Mammary epithelial cell (primary cell): ENCODE results near the gene IFT43.

Experiments
- EZH2 ChIP-seq: IDR thresholded peaks from 2 replicates; pipeline ENCODE4 v1.6.1; 2012; ENCODE audit warnings: low read length, inconsistent platforms, borderline replicate concordance
- TF ChIP-seq, protein P1 (sequence below), 2 donors: IDR thresholded peaks in 1 of 2; conservative IDR thresholded peaks in 1 of 2; 2 replicates each; pipeline ENCODE4 v1.5.1; 2011 to 2012; ENCODE audit warnings: inconsistent platforms in 2 of 2, low read length in 2 of 2, mild to moderate bottlenecking in 2 of 2, control low read depth in 1 of 2, low read depth in 1 of 2; ENCODE audit not compliant: insufficient read depth in 1 of 2; ENCODE audit errors: extremely low read depth in 1 of 2

DNA sequence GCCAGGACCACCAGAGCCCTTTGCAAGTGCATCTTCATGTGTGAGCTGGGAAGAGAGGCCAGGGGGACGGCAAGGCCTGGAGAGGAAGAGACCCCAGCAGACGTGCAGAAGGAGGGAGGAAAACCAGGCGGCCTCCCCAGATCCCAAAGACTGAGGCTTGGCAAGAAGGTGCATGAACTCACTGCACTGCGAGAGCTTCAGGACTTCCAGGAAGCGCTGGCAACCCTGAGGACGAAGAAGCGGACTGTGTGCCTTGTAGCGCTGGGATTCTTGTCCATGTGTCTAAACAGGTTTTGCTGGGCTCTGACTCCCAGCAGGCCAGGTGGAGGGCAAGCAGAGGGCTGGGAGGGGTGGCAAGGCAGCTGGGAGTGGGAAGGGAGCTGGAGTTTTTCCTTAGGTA is 4.7 kb upstream of the IFT43 start:
- TF ChIP-seq, protein P1, sequence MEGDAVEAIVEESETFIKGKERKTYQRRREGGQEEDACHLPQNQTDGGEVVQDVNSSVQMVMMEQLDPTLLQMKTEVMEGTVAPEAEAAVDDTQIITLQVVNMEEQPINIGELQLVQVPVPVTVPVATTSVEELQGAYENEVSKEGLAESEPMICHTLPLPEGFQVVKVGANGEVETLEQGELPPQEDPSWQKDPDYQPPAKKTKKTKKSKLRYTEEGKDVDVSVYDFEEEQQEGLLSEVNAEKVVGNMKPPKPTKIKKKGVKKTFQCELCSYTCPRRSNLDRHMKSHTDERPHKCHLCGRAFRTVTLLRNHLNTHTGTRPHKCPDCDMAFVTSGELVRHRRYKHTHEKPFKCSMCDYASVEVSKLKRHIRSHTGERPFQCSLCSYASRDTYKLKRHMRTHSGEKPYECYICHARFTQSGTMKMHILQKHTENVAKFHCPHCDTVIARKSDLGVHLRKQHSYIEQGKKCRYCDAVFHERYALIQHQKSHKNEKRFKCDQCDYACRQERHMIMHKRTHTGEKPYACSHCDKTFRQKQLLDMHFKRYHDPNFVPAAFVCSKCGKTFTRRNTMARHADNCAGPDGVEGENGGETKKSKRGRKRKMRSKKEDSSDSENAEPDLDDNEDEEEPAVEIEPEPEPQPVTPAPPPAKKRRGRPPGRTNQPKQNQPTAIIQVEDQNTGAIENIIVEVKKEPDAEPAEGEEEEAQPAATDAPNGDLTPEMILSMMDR (conservative IDR thresholded peaks at IDR 0.05 in 1 of 2, IDR thresholded peaks at IDR 0.05 in 1 of 2; ENCODE audit: extremely low read depth in 1 of 2, insufficient read depth in 1 of 2, low read depth in 1 of 2, low read length in 2 of 2), result no peak
- no peak for TF ChIP-seq EZH2
